ENCODE results near the gene SCN4A.
"Not testable (repeated sequence)": the region's sequence is repeated elsewhere in the genome, so short reads cannot be mapped to it uniquely, and the experiment has no call there.

The SCN4A gene

GRCh38 chr17:63984651-63985386, 12.1 kb upstream of the SCN4A start:
- DNase-seq (ENCODE audit: low read depth, low spot score): peak; percentile 83

GRCh38 chr17:63984236-63984635, 11.5 kb upstream of the SCN4A start:
- peak; percentile 50 for DNase-seq (ENCODE audit: low read depth, low spot score)

- DNase-seq (ENCODE audit: low read depth, low spot score): no peak
Observed at GRCh38 chr17:63983320-63983719, 10.6 kb upstream of the SCN4A start.

- DNase-seq (ENCODE audit: low read depth, low spot score): not testable (repeated sequence)
Observed at GRCh38 chr17:63982641-63983040, 9.9 kb upstream of the SCN4A start.

- DNase-seq (ENCODE audit: low read depth, low spot score): no peak
Observed at GRCh38 chr17:63978272-63979200, 5.8 kb upstream of the SCN4A start.

- no peak for DNase-seq (ENCODE audit: low read depth, low spot score)
Observed at GRCh38 chr17:63976702-63977101, 4.0 kb upstream of the SCN4A start.

- no peak for DNase-seq (ENCODE audit: low read depth, low spot score)
Observed at GRCh38 chr17:63975541-63976092, 2.9 kb upstream of the SCN4A start.

- DNase-seq (ENCODE audit: low read depth, low spot score): peak; percentile 70
Observed at GRCh38 chr17:63974594-63975192, 2.0 kb upstream of the SCN4A start.

- no peak for DNase-seq (ENCODE audit: low read depth, low spot score)
Observed at GRCh38 chr17:63973930-63974593, 1.3 kb upstream of the SCN4A start.

- DNase-seq (ENCODE audit: low read depth, low spot score): no peak
Observed at GRCh38 chr17:63973247-63973646, 529 bp upstream of the SCN4A start.

GRCh38 chr17:63969278-63969677, 3.4 kb downstream of the SCN4A start:
- DNase-seq (ENCODE audit: low read depth, low spot score): no peak

GRCh38 chr17:63967953-63968352, 4.8 kb downstream of the SCN4A start:
- DNase-seq (ENCODE audit: low read depth, low spot score): no peak

- DNase-seq (ENCODE audit: low read depth, low spot score): no peak
Observed at GRCh38 chr17:63966646-63967264, 6.0 kb downstream of the SCN4A start.

- no peak for DNase-seq (ENCODE audit: low read depth, low spot score)
Observed at GRCh38 chr17:63963123-63963522, 9.6 kb downstream of the SCN4A start.

- no peak for DNase-seq (ENCODE audit: low read depth, low spot score)
Observed at GRCh38 chr17:63962298-63962744, 10.4 kb downstream of the SCN4A start.

GRCh38 chr17:63961355-63962212, 11.1 kb downstream of the SCN4A start:
- peak; percentile 55 for DNase-seq (ENCODE audit: low read depth, low spot score)

GRCh38 chr17:63960430-63960829, 12.3 kb downstream of the SCN4A start:
- no peak for DNase-seq (ENCODE audit: low read depth, low spot score)

GRCh38 chr17:63960006-63960405, 12.7 kb downstream of the SCN4A start:
- no peak for DNase-seq (ENCODE audit: low read depth, low spot score)

GRCh38 chr17:63956296-63956920, 16.3 kb downstream of the SCN4A start:
- peak; percentile 23 for DNase-seq (ENCODE audit: low read depth, low spot score)

Measured in astrocyte of the hippocampus (primary cell).